GM19324 (cell line): ENCODE results near the gene CBX7.

Experiments
- ATAC-seq: cut with Tn5 transposase; IDR thresholded peaks from one replicate; pipeline ENCODE4 v1.9.1; 2021; ENCODE audit warnings: mild to moderate bottlenecking, moderate library complexity; ENCODE audit not compliant: unreplicated experiment, low FRiP score

Gene CBX7

DNA sequence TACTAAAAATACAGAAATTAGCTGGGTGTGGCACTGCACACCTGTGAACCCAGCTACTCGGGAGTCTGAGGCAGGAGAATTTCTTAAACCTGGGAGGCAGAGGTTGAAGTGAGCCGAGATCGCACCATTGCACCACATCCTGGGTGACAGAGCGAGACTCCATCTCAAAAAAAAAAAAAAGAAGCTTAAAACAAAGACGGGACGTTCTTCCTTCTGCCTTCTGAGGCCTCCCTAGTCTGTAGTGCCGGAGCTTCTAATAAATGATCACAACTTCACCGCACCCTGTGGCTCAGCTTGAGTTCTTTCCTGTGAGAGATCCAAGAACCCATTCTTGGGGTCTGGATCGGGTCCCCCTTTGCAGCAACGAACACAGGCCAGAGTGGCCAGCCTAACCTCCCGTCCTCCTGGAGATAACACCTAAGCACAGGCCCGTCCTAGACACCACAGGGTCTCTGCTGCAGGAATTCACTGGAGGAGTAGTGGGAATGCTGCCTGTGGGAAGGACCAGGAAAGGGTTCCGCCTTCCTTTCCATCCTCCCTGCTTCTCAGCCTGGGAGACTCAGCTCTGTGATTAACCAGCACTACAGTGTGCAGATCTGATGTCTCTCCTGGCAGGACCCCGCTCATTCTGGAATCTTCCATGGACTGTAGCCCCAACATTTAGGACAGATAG is 57.6 kb downstream of the CBX7 start:
- no peak for ATAC-seq

GRCh38 chr22:39092111-39092862 is 60.2 kb downstream of the CBX7 start:
- ATAC-seq: no peak

DNA sequence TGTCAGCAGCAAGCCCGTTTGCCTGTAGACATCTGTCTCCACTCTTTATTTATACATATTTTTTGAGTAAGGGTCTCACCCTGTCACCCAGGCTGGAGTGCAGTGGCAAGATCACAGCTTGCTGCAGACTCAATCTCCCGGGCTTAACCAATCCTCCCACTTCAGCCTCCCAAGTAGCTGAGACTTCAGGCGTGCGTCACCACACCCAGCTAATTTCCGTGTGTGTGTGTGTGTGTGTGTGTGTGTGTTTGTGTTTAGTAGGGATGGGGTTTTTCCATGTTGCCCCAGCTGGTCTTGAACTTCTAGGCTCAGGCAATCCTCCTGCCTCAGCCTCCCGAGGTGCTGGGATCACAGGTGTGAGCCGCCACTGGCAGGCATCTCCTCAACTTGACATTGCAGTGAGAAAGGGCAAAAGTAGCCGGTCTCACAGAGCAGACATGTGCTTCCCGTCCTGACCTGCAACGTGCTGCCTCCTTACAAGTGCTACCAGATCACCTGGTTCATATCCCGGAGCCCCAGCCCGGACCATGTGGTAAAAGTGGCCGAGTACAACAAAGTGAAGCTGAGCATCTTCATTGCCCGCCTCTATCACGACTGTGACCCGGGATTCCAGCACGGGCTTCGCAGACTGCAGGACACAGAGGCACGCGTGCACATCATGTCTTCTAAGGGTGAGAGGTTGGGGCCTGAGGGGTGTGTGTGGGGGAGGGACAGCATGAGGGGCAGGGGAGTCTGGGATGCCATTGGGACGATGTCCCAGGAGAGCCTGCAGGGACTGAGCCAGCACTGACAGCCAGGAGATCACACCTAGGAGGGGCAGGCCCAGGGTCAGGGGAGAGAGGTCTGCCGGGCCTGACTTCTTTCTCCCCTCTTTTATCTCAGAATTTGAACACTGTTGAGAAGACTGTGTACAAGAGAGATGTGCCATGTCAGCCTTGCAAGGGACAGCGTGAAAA is 61.1 kb downstream of the CBX7 start:
- ATAC-seq: no peak

- ATAC-seq: no peak
These were observed 61.9 kb downstream of the CBX7 start for GRCh38 chr22:39090426-39091064.

GRCh38 chr22:39089928-39090327 is 62.6 kb downstream of the CBX7 start:
- no peak for ATAC-seq

DNA sequence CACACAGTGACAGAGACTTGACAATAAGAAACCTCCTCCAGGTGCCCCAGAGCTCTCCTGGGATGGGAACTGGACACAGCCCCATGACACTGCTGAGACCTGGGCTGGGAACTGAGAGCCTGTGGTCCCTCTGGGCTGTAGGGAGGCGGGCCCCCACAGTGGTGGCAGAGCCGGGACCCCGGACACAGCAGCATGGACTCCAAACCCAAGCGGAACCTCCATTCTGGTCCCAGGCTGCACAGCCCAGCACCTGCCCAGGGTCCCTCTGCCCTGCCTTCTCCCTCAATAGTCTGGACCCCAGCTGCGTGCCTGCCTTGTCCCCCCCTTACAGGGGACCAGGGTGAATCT is 63.8 kb downstream of the CBX7 start:
- no peak for ATAC-seq

DNA sequence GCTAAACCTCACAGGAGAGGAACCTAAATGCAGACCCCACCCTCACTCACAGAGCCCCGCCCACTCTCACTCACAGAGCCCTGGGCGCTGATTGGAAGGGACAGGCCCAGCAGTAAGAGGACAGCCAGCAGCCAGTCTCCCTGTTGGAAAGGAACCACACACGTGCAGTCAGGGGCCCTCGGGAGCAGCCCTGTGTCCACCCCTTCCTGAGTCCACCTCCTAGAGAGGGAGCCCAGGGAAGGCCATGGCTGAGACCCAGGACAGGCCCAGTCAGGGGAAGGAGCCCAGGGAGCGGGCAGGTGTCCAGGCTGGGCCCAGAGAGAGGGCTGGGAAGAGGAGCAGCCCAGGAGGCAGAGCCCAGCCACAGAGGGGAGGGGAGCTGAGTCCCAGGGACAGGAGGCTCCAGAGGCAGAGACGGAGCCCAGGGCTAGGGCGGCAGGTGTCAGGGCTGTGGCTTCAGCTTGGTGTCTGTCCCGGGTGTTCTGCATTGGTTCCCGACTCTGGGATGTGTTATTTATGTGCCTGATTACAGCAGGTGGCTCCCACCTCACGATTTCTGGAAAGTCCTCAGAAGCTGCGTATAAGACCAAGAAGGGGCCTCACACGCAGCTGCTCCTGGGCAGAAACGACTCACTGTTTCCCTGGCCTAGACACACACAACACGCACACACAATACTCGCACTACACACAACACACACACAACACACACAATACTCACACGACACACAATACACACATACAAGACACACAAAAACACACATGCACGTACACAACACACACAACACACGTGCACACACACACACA is 64.4 kb downstream of the CBX7 start:
- ATAC-seq: no peak

GRCh38 chr22:39087098-39087497 is 65.4 kb downstream of the CBX7 start:
- no peak for ATAC-seq

DNA sequence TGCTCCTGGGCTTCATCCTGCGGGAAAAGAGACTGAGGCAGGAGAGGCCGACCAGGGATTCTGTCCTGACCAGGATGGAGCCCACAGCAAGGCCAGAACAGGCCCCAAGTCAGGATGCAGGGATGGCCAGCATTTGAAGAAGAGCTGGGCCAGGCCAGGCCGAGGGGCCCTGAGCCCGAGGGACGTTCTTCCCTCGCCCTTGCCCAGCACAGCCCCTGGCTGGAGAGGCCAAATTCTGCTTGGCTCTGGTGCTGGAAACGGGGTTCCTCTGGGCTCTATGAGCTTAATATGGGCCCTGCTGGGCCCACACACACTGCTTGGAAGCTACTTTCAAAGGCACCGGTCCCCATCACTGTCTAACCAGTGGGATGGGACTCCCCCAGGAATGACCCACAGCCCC is 67.8 kb downstream of the CBX7 start:
- no peak for ATAC-seq

GRCh38 chr22:39083212-39084165 is 69.0 kb downstream of the CBX7 start:
- ATAC-seq: no peak

GRCh38 chr22:39081598-39081997 is 70.9 kb downstream of the CBX7 start:
- ATAC-seq: no peak

- no peak for ATAC-seq
These were observed 71.5 kb downstream of the CBX7 start for GRCh38 chr22:39081016-39081415.
